K562 (cell line): ENCODE measurements around the gene TBC1D5. TPM values are rescaled to one million over a fixed set of nuclear protein-coding genes. Genes with fewer than 3 reads are reported as not detected.

Experiments
- ATAC-seq: fragments of 200-7000 bp; cut with Tn5 transposase; 3 replicates; pipeline ENCODE4 v1.9.1; 2020; ENCODE audit warnings: moderate library complexity
- BruUV-seq: library from RNA; stranded (reverse); fragments of 400-500 nt; replicated peaks from 2 replicates; lab custom pipeline; 2021; lab: Mats Ljungman, UMichigan
- CTCF ChIA-PET: fragments of 300-600 bp; formaldehyde crosslinking; extraction: SDS; loops from one replicate; lab custom pipeline; 2021; ENCODE audit warnings: low intra/inter-chr PET ratio; lab: Yijun Ruan, JAX
- POLR2A ChIA-PET: fragments of 300-600, 350-650 bp; sonication (Branson Sonifier 250); formaldehyde crosslinking; extraction: SDS; loops from one replicate; lab custom pipeline; 2021; ENCODE audit warnings: antibody characterized with exemption, inconsistent platforms; lab: Yijun Ruan, JAX
- DNase-seq, 4 experiments: peaks; one replicate each; pipeline versions ENCODE4 v3.0.0 to v3.0.0-alpha.2; 2011 to 2018; ENCODE audit warnings: low spot score in 3 of 4, mixed read lengths in 3 of 4; ENCODE audit errors: extremely low read depth in 1 of 4
- FAIRE-seq: peaks from 2 replicates; lab custom pipeline; 2011; peaks lifted over from hg19 to GRCh38; lab: Jason Lieb, UNC
- H2AFZ ChIP-seq: 2 replicates; pipeline ENCODE4 v1.6.0; 2011; ENCODE audit warnings: low read depth, low read length, control low read depth, inconsistent platforms
- H3K27ac ChIP-seq: fragments of 200-600 bp; 3 replicates; pipeline ENCODE4 v1.8.0; 2011; ENCODE audit warnings: low read depth, mild to moderate bottlenecking, control low read depth, inconsistent platforms, low read length, moderate library complexity, mixed read lengths; ENCODE audit errors: extremely low read depth
- H3K27me3 ChIP-seq, 2 experiments: fragments of 300-600 bp in 1 of 2; 2 replicates in 1 of 2; 3 replicates in 1 of 2; pipeline versions ENCODE4 v1.6.0 to v1.8.0; 2011; ENCODE audit warnings: inconsistent platforms in 2 of 2, low read length in 2 of 2, mild to moderate bottlenecking in 1 of 2, mixed read lengths in 1 of 2, moderate library complexity in 1 of 2; ENCODE audit not compliant: control insufficient read depth in 2 of 2, insufficient read depth in 2 of 2
- H3K36me3 ChIP-seq: fragments of 300-600 bp; 3 replicates; pipeline ENCODE4 v1.8.0; 2011; ENCODE audit warnings: mild to moderate bottlenecking, low read length, inconsistent platforms; ENCODE audit not compliant: control insufficient read depth, insufficient read depth
- H3K4me1 ChIP-seq, 2 experiments: fragments of 200-600 bp in 1 of 2; replicated peaks in 1 of 2; 2 replicates in 1 of 2; 3 replicates in 1 of 2; pipeline versions ENCODE4 v1.5.1 to v1.8.0; 2011; ENCODE audit warnings: inconsistent platforms in 2 of 2, low read length in 2 of 2, mild to moderate bottlenecking in 1 of 2, mixed read lengths in 1 of 2, moderate library complexity in 1 of 2; ENCODE audit not compliant: control insufficient read depth in 2 of 2, insufficient read depth in 2 of 2
- H3K4me2 ChIP-seq: 2 replicates; pipeline ENCODE4 v1.6.1; 2011; ENCODE audit warnings: low read length, control low read depth, inconsistent platforms, mixed read lengths; ENCODE audit not compliant: insufficient read depth
- H3K4me3 ChIP-seq: fragments of 200-600 bp; sonication (generic), shearing (Covaris generic); 2 replicates; pipeline ENCODE4 v1.5.1; 2016; ENCODE audit warnings: control low read depth, inconsistent platforms
- H3K79me2 ChIP-seq: fragments of 200-600 bp; 3 replicates; pipeline ENCODE4 v1.8.0; 2011; ENCODE audit warnings: low read length, inconsistent platforms; ENCODE audit not compliant: control insufficient read depth, insufficient read depth
- H3K9ac ChIP-seq, 2 experiments: 2 replicates each; pipeline versions ENCODE4 v1.6.0 to v1.6.1; 2011; ENCODE audit warnings: low read depth in 2 of 2, low read length in 2 of 2, control low read depth in 1 of 2, inconsistent platforms in 1 of 2, mild to moderate bottlenecking in 1 of 2, mixed read lengths in 1 of 2; ENCODE audit not compliant: insufficient read depth in 1 of 2
- H3K9me1 ChIP-seq: one replicate; pipeline ENCODE4 v1.6.0; 2011; ENCODE audit warnings: inconsistent platforms, mild to moderate bottlenecking, low read length, moderate library complexity; ENCODE audit not compliant: control insufficient read depth, insufficient read depth
- H3K9me3 ChIP-seq: replicated peaks from 2 replicates; pipeline ENCODE4 v1.5.1; 2011; ENCODE audit warnings: low read depth, low read length, inconsistent platforms; ENCODE audit not compliant: control insufficient read depth, insufficient read depth
- H4K20me1 ChIP-seq: replicated peaks from 2 replicates; pipeline ENCODE4 v1.6.1; 2011; ENCODE audit warnings: low read length, inconsistent platforms, mixed read lengths; ENCODE audit not compliant: control insufficient read depth, insufficient read depth
- CREB1 ChIP-seq, 2 experiments: sonication (generic) in 1 of 2; formaldehyde crosslinking in 1 of 2; IDR thresholded peaks; 2 replicates each; pipeline versions ENCODE4 v1.6.1 to v1.8.0; 2012 to 2022; ENCODE audit warnings: inconsistent platforms in 1 of 2, mild to moderate bottlenecking in 1 of 2, missing genetic modification reagents in 1 of 2, moderate library complexity in 1 of 2
- CREBBP ChIP-seq: IDR thresholded peaks from one replicate; pipeline ENCODE4 v1.6.1; 2012; ENCODE audit warnings: low read depth, mild to moderate bottlenecking, control low read depth, inconsistent platforms, low read length
- ETS2 ChIP-seq: IDR thresholded peaks from 2 replicates; pipeline ENCODE4 v1.6.1; 2016; ENCODE audit warnings: borderline replicate concordance, missing genetic modification characterization, mild to moderate bottlenecking, moderate library complexity, missing compliant biosample characterization; ENCODE audit not compliant: poor library complexity, severe bottlenecking
- FOXK1 ChIP-seq: sonication (generic); formaldehyde crosslinking; IDR thresholded peaks from 2 replicates; pipeline ENCODE4 v1.8.0; 2022; ENCODE audit warnings: missing genetic modification reagents, mild to moderate bottlenecking, borderline replicate concordance
- HMG20B ChIP-seq: fragments of 250-450 bp; sonication (Bioruptor Pico); IDR thresholded peaks from 2 replicates; pipeline ENCODE4 v1.5.0; 2021; ENCODE audit warnings: mild to moderate bottlenecking
- NCOA2 ChIP-seq, 2 experiments: fragments of 450-650 bp; IDR thresholded peaks; 2 replicates each; pipeline ENCODE4 v1.6.1; 2018; ENCODE audit warnings: mild to moderate bottlenecking in 2 of 2, moderate library complexity in 1 of 2; ENCODE audit not compliant: partially characterized antibody in 2 of 2
- NR4A1 ChIP-seq, 2 experiments: fragments of 250-450 bp in 1 of 2; fragments of 450-650 bp in 1 of 2; sonication (Bioruptor Pico) in 1 of 2; IDR thresholded peaks; 2 replicates each; pipeline versions ENCODE4 v1.4.0 to v1.6.1; 2016 to 2020; ENCODE audit warnings: mild to moderate bottlenecking in 2 of 2, missing compliant biosample characterization in 1 of 2, missing genetic modification characterization in 1 of 2, moderate library complexity in 1 of 2
- PCBP1 ChIP-seq: fragments of 200-400 bp; formaldehyde crosslinking; IDR thresholded peaks from 2 replicates; pipeline ENCODE4 v1.6.1; 2018; ENCODE audit warnings: mild to moderate bottlenecking, low read depth, low read length; ENCODE audit not compliant: poor library complexity, severe bottlenecking
- PHF21A ChIP-seq: fragments of 450-650 bp; IDR thresholded peaks from 2 replicates; pipeline ENCODE4 v1.6.1; 2017; ENCODE audit warnings: low read depth, borderline replicate concordance
- RBM39 ChIP-seq: fragments of 200-400 bp; formaldehyde crosslinking; optimal IDR thresholded peaks from 2 replicates; pipeline ENCODE3; 2018; ENCODE audit warnings: low read depth, low read length
- TOE1 ChIP-seq, 2 experiments: fragments of 450-650 bp in 1 of 2; sonication (generic) in 1 of 2; formaldehyde crosslinking in 1 of 2; IDR thresholded peaks; 2 replicates each; pipeline versions ENCODE4 v1.7.1 to v1.8.0; 2016 to 2022; ENCODE audit warnings: borderline replicate concordance in 2 of 2, mild to moderate bottlenecking in 2 of 2, antibody characterized with exemption in 1 of 2, inconsistent platforms in 1 of 2, low read depth in 1 of 2, missing genetic modification reagents in 1 of 2, moderate library complexity in 1 of 2
- ZNF232 ChIP-seq: sonication (generic); formaldehyde crosslinking; IDR thresholded peaks from 2 replicates; pipeline ENCODE4 v1.8.0; 2022; ENCODE audit warnings: mild to moderate bottlenecking, missing genetic modification reagents
- ZNF77 ChIP-seq: fragments of 250-450 bp; sonication (Bioruptor Pico); IDR thresholded peaks from 2 replicates; pipeline ENCODE4 v1.5.0; 2020
- ZSCAN29 ChIP-seq: fragments of 450-650 bp; IDR thresholded peaks from 2 replicates; pipeline ENCODE4 v1.6.1; 2017
- WGBS: fragments of 100-300 bp; shearing (Covaris generic); methylation state at CpG from one replicate; pipeline ENCODE4 v1.1.6; 2016; ENCODE audit warnings: low coverage, mixed read lengths; ENCODE audit not compliant: insufficient coverage; ENCODE audit errors: missing lambda C conversion rate; 5-methylcytosine and 5-hydroxymethylcytosine counted together
- in situ Hi-C: fragments of 300-500 bp; cut with MboI; formaldehyde crosslinking; loops from 4 replicates; pipeline ENCODE4 v1.15.0; 2018; ENCODE audit warnings: inconsistent platforms, mixed read lengths
- intact Hi-C: fragments of 100-400 bp; cut with micrococcal nuclease; formaldehyde crosslinking; loops from 2 replicates; pipeline ENCODE4 v1.14.2; 2022
- polyA plus RNA-seq, 8 experiments: library from polyadenylated mRNA; depleted of rRNA in 4 of 8; stranded (reverse) in 5 of 8; unstranded in 3 of 8; fragments of >200 nt; fragmentation: Nextera tagmentation in 2 of 8; fragmentation: Illumina TruSeq in 1 of 8; extraction: Ambion mirVana in 2 of 8; extraction: Trizol in 1 of 8; gene quantifications; 2 replicates each; pipeline versions ENCODE4 v1.2.1 to v1.2.3, GENCODE V29; 2011 to 2014; ENCODE audit warnings: inconsistent platforms in 1 of 8, missing spikeins in 1 of 8
- total RNA-seq, 7 experiments: library from RNA; depleted of rRNA in 6 of 7; stranded (reverse); fragments of >200 nt in 6 of 7; fragmentation: Illumina TruSeq in 2 of 7; extraction: Trizol in 2 of 7; gene quantifications; 2 replicates each; pipeline versions ENCODE4 v1.2.1 to v1.2.3, GENCODE V29; 2011 to 2021; ENCODE audit warnings: low replicate concordance in 1 of 7
- TF ChIP-seq, protein P1 (sequence below): IDR thresholded peaks from 2 replicates; pipeline ENCODE4 v1.6.1; 2011; ENCODE audit not compliant: insufficient read length; ENCODE audit errors: extremely low read depth
- TF ChIP-seq, protein P2 (sequence below): IDR thresholded peaks from 3 replicates; pipeline ENCODE4 v1.6.1; 2011; ENCODE audit warnings: borderline replicate concordance, mild to moderate bottlenecking, moderate library complexity; ENCODE audit not compliant: insufficient read length; ENCODE audit errors: extremely low read depth

The TBC1D5 gene
- total and polyA plus RNA-seq, 9 of the 15 experiments (the other 6 are each of a cell fraction or from before 2014, with no cell fraction given) = 2.9 to 38.1 (median 25.6) TPM

DNA sequence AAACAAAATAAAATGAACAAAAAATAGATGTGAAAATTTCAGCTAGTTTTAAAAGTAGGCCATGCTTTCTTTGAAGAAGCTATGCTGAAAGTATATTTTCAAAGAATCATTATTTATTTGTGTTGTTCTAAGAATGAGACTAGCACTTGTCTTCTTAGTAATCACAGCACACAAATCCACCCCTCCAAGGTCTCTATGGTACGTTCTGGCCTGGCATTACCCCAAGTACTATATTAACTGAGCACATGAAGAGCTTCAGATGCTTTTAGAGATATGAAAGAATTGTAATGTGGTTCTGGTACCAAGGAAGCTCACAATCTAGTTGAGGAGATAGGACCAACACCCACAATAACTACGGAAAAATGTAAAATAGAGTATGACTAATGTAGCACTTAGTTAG, 441.2 kb downstream of the TBC1D5 start:
- FAIRE-seq = no peak
- H3K4me2 ChIP-seq = no peak overlapping the region
- H3K27me3 ChIP-seq = no peaks in the 10 kb centered on the region
- intact Hi-C loops (no loop called here), in situ Hi-C loops (no loop called here)
- ChIA-PET POLR2A (no interaction called here), CTCF (no interaction called here)
- 29% methylated on average over 2 of the region's 2 CpGs for WGBS
- H3K36me3 ChIP-seq = no peaks in the 10 kb centered on the region
- H3K27ac ChIP-seq = no peak overlapping the region
- no peaks in the 10 kb centered on the region for H3K9me3 ChIP-seq
- H2AFZ ChIP-seq = no peak overlapping the region
- no peak for ATAC-seq
- no peak overlapping the region for H3K4me3 ChIP-seq
- H3K9ac ChIP-seq = no peak overlapping the region
- H3K79me2 ChIP-seq = no peaks in the 10 kb centered on the region
- no peaks in the 10 kb centered on the region for H3K9me1 ChIP-seq
- no peak for DNase-seq
- no peaks in the 10 kb centered on the region for H4K20me1 ChIP-seq
- no peaks in the 10 kb centered on the region for H3K4me1 ChIP-seq
- BruUV-seq = no TSS peak
- TF ChIP-seq ZSCAN29 (no peak), NR4A1 (CRISPR knock-in tag; IDR thresholded peaks at IDR 0.05) (no peak), NR4A1 (tag; IDR thresholded peaks at IDR 0.05) (no peak), ZNF232 (CRISPR knock-in tag) (no peak), RBM39 (no peak), PHF21A (no peak), ETS2 (tag) (no peak), TOE1 (IDR thresholded peaks at IDR 0.05; ENCODE audit: borderline replicate concordance) (no peak), TOE1 (CRISPR knock-in tag; IDR thresholded peaks at IDR 0.05; ENCODE audit: borderline replicate concordance, low read depth) (no peak), PCBP1 (no peak), NCOA2 (IDR thresholded peaks at IDR 0.05; ENCODE audit: partially characterized antibody in 2 of 2) (no peak), CREBBP (no peak), HMG20B (no peak), CREB1 (IDR thresholded peaks at IDR 0.05) (no peak), CREB1 (CRISPR knock-in tag; IDR thresholded peaks at IDR 0.05) (no peak), ZNF77 (CRISPR knock-in tag) (no peak), FOXK1 (no peak)
- TF ChIP-seq, protein P1, sequence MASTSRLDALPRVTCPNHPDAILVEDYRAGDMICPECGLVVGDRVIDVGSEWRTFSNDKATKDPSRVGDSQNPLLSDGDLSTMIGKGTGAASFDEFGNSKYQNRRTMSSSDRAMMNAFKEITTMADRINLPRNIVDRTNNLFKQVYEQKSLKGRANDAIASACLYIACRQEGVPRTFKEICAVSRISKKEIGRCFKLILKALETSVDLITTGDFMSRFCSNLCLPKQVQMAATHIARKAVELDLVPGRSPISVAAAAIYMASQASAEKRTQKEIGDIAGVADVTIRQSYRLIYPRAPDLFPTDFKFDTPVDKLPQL = no peak
- TF ChIP-seq, protein P2, sequence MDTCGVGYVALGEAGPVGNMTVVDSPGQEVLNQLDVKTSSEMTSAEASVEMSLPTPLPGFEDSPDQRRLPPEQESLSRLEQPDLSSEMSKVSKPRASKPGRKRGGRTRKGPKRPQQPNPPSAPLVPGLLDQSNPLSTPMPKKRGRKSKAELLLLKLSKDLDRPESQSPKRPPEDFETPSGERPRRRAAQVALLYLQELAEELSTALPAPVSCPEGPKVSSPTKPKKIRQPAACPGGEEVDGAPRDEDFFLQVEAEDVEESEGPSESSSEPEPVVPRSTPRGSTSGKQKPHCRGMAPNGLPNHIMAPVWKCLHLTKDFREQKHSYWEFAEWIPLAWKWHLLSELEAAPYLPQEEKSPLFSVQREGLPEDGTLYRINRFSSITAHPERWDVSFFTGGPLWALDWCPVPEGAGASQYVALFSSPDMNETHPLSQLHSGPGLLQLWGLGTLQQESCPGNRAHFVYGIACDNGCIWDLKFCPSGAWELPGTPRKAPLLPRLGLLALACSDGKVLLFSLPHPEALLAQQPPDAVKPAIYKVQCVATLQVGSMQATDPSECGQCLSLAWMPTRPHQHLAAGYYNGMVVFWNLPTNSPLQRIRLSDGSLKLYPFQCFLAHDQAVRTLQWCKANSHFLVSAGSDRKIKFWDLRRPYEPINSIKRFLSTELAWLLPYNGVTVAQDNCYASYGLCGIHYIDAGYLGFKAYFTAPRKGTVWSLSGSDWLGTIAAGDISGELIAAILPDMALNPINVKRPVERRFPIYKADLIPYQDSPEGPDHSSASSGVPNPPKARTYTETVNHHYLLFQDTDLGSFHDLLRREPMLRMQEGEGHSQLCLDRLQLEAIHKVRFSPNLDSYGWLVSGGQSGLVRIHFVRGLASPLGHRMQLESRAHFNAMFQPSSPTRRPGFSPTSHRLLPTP = no peak
